GM19351 (cell line): ENCODE data around the gene RPL26.
"Not testable (repeated sequence)": the region's sequence is repeated elsewhere in the genome, so short reads cannot be mapped to it uniquely, and the experiment has no call there.

Experiments used
- ATAC-seq: cut with Tn5 transposase; IDR thresholded peaks from one replicate; pipeline ENCODE4 v1.9.1; 2021; ENCODE audit warnings: mild to moderate bottlenecking, moderate library complexity; ENCODE audit not compliant: unreplicated experiment

The RPL26 gene

DNA sequence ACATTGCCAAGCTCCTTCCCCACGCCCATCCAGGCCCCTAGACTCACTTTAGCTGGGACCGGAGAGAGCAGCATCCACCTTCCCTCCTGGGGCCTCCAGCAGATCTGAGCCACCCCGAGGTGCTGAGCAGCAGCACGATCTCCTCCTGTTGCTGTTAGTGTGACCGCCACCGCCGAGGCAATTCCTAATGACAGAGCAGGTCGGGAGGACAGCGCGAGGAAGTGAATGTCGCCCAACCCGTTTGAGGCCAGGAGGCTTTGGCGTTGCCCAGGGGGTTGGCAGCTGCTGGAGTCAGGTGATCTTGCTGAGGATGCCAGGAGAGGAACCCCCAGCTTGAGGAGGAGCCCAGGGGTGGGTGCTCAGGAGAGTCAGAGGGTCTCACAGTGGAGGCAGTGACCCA, 14.6 kb upstream of the RPL26 start, which contains the start of gene RNF222:
Gene RNF222, minus strand, starts transcription at position 192 of the 400 bp plus-strand sequence. CDS start 4,366 bp downstream, outside the sequence.
- no peak for ATAC-seq

GRCh38 chr17:8394497-8394896, 11.5 kb upstream of the RPL26 start:
- ATAC-seq, result not testable (repeated sequence)

DNA sequence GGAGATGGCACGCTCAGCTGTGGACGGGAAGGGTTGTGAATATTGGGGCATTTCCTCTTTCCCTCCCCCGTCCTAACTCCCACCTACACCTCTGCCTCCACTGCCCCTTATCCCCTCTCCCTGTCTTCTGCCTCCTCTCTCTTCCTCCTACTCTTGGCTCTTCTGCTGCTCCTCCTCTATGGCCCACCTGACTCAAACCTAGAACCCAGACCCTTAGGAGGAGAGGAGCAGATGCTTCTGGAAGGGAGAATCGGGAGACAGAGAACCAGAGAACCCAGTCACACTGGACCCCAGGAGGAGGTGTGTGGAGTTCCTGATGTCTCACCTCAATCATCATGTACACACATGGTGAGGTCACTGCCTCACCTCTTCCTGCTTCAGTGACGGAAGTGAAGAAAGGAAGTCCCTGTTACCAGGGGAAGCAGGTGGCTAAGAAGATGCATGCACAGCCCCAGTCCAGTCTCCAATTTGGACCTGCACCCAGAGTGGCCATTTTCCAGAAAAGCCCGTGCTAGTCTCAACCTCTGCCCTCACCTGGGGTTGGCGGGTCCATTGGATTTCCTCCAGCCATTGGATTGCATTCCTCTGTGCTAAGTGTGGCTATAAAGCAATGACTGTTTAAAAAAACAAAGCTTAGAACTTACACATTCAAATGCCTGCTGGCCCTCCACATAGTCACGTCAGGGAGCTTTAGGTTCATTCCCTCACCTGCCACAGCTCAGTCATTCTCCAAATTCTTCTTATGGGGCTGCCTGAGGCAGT, 10.7 kb upstream of the RPL26 start:
- no peak for ATAC-seq

DNA sequence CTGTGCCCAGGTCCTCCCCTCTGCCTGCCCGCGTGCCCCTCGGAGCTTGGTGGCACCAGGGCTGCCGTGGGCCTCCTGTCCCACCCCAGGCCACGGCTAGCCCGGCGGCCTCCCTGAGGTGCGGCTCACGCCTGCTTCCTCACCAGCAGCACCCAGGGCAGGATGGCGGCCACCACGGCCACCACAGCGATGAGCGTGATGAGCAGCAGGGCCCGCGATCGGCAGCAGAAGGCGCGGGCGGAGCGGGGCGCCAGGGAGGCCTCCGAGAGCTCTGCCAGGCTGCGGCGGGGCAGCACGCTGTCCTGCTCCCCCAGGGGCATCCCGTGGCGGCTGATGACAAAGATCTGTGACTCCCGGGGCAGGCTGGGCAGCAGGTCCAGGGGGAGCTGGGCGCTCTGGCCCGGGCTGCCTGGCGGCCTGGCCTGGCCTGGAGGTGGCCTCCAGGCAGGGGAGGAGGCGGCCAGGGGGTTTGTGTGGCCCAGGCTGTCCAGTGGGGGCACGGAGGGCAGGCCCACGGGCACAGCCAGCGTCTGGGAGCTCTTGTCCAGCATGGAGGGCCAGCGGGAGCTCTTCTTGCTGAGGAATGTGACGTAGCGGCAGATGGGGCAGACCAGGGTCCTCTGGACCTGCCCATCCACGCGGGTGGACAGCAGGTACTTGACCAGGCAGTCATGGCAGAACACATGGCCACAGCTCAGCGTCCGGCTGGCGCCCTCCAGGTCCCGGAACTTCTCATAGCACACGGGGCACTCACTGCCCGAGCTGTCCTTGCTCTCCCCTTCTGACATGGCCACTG, 9.9 kb upstream of the RPL26 start:
- no peak for ATAC-seq

DNA sequence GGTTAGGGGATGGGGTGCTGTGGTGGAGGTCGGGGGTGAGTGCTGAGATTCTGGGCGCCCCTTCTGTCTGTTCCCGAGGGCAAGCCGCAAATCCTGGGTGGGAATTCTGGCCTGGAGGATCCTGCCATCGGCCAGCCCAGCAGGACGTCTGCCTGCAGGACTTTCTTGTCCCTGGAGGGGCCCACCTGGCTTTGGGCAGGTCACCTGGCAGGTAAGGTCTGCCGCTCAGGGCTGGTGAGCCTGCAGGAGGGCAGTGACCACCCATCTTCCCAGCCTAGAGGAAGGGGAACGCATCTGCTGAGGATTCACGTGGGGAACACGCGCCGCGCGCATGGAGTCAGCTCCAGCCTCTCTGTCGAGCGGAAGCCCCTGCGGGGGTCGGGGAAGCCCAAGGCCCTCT, 9.3 kb upstream of the RPL26 start:
- ATAC-seq, result no peak

DNA sequence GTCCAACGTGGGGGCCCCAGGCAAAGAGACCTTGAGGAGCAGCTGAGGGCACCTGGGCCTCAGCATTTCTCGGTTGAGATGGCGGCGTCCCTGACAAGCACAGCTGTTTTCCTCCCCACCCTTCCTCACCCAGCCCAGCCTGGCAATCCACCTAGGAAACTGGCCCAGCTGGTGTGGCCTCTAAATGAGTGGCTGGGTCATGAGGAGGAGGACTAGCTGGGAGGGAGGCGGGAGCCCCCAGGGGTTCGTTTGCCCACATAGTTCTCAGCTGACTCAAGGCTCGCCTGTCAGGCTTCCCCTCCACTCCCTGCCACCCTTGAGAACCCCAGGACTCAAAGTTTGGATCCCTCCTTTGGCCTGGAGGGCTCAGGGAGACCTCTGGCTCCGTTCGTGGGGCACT, 8.7 kb upstream of the RPL26 start:
- no peak for ATAC-seq

- ATAC-seq, result no peak
These were observed 5.1 kb upstream of the RPL26 start for GRCh38 chr17:8387914-8388651.

DNA sequence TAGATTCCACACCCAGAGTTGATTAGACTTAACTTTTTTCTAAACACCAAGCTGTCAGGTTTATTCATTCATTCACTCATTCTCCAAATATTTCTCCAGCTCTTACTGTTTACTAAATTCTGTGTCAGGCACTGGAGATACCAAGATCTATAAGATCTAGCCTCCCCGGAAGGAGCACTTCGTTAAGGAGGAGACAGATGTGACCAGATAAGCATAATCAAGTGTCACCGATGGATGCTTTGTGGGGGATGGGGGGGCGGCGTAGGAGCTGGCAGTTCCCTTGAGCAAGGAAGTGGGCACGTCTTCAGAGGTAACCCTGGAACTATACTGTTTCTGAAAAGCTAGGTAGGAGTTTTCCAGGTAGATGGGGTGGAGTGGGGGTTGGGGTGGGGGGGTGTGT, 3.8 kb upstream of the RPL26 start:
- ATAC-seq, result no peak

- ATAC-seq, result no peak
These were observed 1.9 kb upstream of the RPL26 start for GRCh38 chr17:8384801-8385378.

DNA sequence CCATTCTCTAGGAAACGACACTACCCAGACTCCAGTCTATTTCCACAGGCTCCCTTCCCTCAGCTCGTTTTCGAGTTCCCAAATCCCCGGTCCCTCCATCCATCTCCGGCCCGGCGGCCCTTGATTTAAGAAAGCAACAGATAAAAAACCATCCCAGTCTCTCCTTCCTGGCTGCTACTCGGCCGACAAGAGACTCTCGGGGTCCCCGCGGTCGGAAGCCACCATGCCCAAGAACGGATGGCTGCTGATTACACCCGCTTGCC, 182 bp downstream of the RPL26 start:
- ATAC-seq, result no peak

- no peak for ATAC-seq
These were observed 727 bp downstream of the RPL26 start for GRCh38 chr17:8382052-8382879.

DNA sequence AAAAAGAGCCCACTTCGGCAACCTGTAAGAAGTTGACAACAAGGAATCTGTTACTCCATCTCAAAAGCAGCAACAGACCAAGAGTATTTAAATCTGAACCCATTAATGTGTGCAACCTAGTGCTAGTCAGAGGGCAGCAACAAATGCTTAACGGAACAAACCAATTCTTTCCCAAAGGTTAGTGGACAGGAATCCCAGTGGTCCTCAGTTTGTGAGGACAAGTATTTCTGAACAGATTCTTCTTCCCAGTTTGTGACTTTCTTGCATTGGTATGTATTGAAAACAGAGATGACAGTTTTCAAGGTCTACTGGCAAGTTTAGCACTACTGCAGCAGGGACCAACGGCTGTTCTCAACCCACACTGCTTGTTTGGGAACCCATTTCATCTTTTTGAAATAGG, 2.9 kb downstream of the RPL26 start:
- ATAC-seq, result no peak

DNA sequence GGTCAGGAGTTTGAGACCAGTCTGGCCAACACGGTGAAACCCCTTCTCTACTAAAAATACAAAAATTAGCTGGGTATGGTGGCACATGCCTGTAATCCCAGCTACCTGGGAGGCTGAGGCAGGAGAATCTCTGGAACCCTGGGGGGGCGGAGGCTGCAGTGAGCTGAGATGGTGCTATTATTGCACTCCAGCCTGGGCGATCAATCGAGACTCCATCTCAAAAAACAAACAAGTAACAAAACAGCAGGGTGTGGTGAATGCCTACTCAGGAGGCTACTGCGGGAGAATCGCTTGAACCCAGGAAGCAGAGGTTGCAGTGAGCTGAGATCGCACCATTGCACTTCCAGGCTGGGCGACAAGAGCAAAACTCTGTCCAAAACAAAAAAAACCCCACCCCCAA, 4.9 kb downstream of the RPL26 start:
- not testable (repeated sequence) for ATAC-seq

DNA sequence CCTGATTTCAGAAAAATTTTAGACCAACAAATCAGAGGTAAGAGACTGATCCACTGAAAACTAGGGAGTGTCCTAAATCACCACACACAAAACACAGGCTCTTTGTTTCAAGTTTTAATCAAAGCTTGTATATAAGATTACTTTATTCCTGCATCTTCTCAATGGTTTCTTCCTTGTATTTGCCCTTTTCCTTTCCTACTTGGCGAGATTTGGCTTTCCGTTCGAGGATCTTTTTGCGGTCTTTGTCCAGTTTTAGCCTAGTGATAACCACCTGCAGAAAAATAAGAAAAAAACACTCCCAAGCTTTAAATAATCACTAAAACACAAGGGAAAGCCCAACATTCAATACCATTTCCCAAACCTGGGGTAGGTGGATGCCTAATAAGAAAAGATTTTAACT, 5.6 kb downstream of the RPL26 start:
- no peak for ATAC-seq

GRCh38 chr17:8376271-8377067, 6.5 kb downstream of the RPL26 start, which contains the start of gene KRABD2:
Gene KRABD2 (minus strand): TSS chr17:8376704.
- peak; percentile 95 for ATAC-seq

GRCh38 chr17:8375738-8376259, 7.2 kb downstream of the RPL26 start:
- ATAC-seq, result no peak

GRCh38 chr17:8373856-8374255, 9.1 kb downstream of the RPL26 start:
- ATAC-seq, result not testable (repeated sequence)

- ATAC-seq, result no peak
These were observed 10.6 kb downstream of the RPL26 start for GRCh38 chr17:8372422-8372821.

DNA sequence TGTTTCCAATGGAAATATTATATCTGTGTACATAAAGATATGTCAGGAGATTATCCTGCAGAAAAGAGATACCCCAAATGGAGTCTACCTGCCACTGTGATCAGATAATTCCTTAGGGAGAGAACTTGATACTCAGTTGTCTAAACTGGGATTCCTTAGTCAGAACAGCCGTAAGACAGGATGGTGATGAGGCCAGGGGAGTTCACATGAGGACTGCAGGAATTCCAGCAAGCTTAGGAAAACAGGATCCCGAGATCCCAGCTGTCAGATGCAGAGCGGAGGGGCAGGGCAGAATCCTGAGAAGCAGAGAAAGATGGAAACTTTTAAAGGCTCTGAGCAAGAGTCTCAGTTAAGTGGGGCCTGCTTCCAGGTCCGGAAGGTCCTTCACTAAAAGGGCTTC, 11.2 kb downstream of the RPL26 start:
- ATAC-seq, result no peak
